ENCODE measurements around the gene S100A7A. TPM values are rescaled to one million over a fixed set of nuclear protein-coding genes. Genes with fewer than 3 reads are reported as not detected.

S100A7A gene
- total RNA-seq, 4 donors from 2014 or later: not detected

GRCh38 chr1:153429266-153430165, 13.2 kb downstream of the S100A7A start:
- Histone ChIP-seq H3K4me1 (no peaks in the 10 kb centered on the region), H3K36me3 (no peaks in the 10 kb centered on the region), H3K27me3 (no peaks in the 10 kb centered on the region), H3K9me3 (no peaks in the 10 kb centered on the region), H3K4me3 (no peak overlapping the region), H3K27ac (no peak overlapping the region)
- TF ChIP-seq CTCF (IDR thresholded peaks at IDR 0.05) (no peak), POLR2A (IDR thresholded peaks at IDR 0.05) (no peak)
- DNase-seq: no peak

- Histone ChIP-seq H3K4me1 (no peaks in the 10 kb centered on the region), H3K9me3 (no peaks in the 10 kb centered on the region), H3K4me3 (no peak overlapping the region), H3K36me3 (no peaks in the 10 kb centered on the region), H3K27me3 (no peaks in the 10 kb centered on the region), H3K27ac (no peak overlapping the region)
- no peak for DNase-seq
- TF ChIP-seq POLR2A (IDR thresholded peaks at IDR 0.05) (no peak), CTCF (IDR thresholded peaks at IDR 0.05) (no peak)
These were observed 13.8 kb downstream of the S100A7A start for GRCh38 chr1:153430166-153430553.

- Histone ChIP-seq H3K27ac (no peak overlapping the region), H3K27me3 (no peaks in the 10 kb centered on the region), H3K4me1 (no peaks in the 10 kb centered on the region), H3K4me3 (no peak overlapping the region), H3K36me3 (no peaks in the 10 kb centered on the region), H3K9me3 (no peaks in the 10 kb centered on the region)
- no peak for DNase-seq
- TF ChIP-seq POLR2A (IDR thresholded peaks at IDR 0.05) (no peak), CTCF (IDR thresholded peaks at IDR 0.05) (no peak)
These were observed 14.2 kb downstream of the S100A7A start for GRCh38 chr1:153430561-153430960.

GRCh38 chr1:153431002-153431401, 14.7 kb downstream of the S100A7A start:
- TF ChIP-seq CTCF (IDR thresholded peaks at IDR 0.05): no peak
- TF ChIP-seq POLR2A (IDR thresholded peaks at IDR 0.05): no peak
- H3K27ac ChIP-seq: no peak overlapping the region
- DNase-seq: no peak
- H3K4me1 ChIP-seq: no peaks in the 10 kb centered on the region
- H3K9me3 ChIP-seq: no peaks in the 10 kb centered on the region
- no peaks in the 10 kb centered on the region for H3K36me3 ChIP-seq
- no peak overlapping the region for H3K4me3 ChIP-seq
- no peaks in the 10 kb centered on the region for H3K27me3 ChIP-seq

GRCh38 chr1:153431427-153431826, 15.1 kb downstream of the S100A7A start:
- Histone ChIP-seq H3K9me3 (no peaks in the 10 kb centered on the region), H3K27me3 (no peaks in the 10 kb centered on the region), H3K27ac (no peak overlapping the region), H3K4me3 (no peak overlapping the region), H3K36me3 (no peaks in the 10 kb centered on the region), H3K4me1 (no peaks in the 10 kb centered on the region)
- TF ChIP-seq CTCF (IDR thresholded peaks at IDR 0.05) (no peak), POLR2A (IDR thresholded peaks at IDR 0.05) (no peak)
- no peak for DNase-seq

Measured in Peyer's patch (tissue), 4 donors.